HG03025 (cell line): Measurements from ENCODE around the gene CDC42BPA.
"Not testable (repeated sequence)": the region's sequence is repeated elsewhere in the genome, so short reads cannot be mapped to it uniquely, and the experiment has no call there.

Experiments used
- ATAC-seq: cut with Tn5 transposase; IDR thresholded peaks from one replicate; pipeline ENCODE4 v1.9.1; 2021; ENCODE audit warnings: mild to moderate bottlenecking, moderate library complexity; ENCODE audit not compliant: unreplicated experiment, low FRiP score

The CDC42BPA gene

DNA sequence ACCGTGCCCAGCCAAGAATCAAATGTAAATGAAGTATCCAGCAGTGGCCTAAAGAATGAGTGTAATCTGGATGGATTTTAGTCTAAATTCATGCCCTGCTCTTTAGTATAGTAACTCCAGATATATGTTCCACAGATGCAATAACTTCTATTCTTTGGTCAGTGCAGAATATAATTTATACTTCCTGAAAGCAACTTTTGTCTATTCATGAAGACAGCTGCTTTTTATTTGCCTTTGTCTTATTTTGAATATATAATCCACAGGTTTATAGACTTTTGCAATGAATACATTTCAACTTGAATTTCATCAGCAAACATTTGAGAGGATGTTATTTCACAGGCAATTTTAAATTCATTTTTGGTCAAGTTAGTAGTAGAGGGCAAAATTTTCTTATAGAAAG, 54.4 kb downstream of the CDC42BPA start:
- ATAC-seq, result no peak

DNA sequence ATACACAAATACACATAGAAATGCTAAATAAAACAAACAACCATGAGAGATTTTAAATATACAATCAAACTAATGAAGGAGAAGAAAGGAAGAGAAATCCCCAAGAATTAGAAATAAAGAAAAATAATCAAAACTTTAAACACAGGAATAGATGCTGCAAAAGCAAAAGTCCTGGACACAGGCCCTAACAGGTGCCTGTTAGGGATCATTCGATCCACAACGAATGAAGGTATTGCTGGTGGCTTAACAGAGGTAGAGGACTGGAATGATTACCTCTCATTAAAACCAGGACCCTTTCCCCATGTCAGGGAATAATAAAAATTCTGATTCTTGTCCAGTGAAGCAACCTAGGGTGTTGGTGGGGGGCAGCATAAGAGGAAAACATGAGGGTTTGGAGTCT, 56.8 kb downstream of the CDC42BPA start:
- ATAC-seq, result no peak

DNA sequence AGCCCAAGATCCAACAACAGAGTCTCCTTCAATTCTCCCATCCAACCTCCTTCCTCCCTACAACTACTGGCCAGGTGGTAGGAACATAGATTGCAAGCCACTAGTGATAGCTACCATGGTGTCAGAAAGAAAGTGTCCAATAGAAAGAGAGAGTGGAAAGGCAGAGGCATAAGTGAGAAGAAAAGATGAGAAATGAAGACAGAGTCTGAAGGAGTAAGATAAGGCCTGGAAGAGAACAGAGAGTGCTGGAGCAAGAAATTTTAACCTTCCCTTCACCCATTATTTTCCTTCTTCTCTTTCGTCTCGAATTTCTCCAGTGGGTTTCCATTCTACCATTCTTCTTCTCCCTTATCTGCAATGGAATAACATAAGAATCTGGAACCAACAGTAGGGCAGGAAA, 57.9 kb downstream of the CDC42BPA start:
- ATAC-seq, result no peak

DNA sequence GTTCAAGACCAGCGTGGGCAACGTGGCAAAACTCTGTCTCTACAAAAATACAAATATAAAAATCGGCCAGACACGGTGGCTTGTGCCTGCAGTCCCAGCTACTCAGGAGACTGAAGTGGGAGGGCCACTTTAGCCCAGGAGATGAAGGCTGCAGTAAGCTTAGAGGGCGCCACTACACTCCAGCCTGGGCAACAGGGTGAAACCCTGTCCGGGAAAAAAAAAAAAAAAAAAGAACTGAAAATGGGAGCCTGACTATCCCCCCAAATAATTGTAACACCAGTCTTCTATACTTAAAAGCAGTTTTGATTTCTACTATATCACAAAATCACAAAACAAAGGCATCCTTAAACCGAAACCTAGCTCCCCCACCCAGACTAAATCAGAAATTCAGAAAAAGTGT, 60.3 kb downstream of the CDC42BPA start:
- ATAC-seq, result no peak

DNA sequence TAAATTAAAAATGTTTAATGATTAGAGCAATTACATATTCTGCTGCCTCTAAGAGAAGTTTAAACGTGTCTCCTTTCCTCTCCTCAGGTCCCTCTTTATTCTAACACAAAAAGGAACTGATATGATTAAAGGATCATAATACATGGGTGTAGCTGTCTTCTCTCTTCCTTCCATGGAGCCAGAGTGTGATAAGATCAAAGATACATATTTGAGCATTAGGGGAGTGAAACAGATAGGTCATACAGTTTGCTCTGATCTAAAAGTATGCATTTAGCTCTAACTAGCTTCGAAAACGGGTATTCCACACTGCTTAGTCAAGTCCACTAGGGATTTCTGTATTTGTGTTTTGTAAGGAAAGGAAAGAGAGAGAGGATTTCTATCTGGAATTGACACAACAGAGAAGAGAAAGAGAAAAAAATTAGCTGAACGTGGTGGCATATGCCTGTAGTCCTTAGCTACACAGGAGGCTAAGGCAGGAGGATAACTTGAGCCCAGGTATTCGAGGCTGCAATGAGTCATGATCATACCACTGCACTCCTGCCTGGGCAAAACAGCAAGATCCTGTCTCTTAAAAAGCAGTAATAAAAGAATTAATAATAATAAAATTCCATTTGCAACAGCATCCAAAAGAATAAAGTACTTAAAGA, 63.1 kb downstream of the CDC42BPA start:
- ATAC-seq, result no peak

DNA sequence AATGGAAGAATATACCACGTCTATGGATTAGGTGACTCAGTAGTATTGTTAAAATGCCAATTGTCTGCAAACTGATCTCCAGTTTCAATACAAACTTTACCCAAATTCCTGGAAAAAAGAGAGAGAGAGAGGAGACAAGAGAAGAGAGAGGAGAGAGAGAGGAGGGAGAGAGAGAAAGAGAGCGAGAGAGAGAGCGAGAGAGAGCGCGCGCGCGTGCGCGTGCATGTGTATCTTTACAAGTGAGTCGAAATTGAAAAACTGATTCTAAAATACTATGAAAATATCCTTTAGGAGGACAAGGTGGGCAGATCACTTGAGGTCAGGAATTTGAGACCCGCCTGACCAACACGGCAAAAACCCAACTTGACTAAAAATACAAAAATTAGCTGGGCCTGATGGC, 65.2 kb downstream of the CDC42BPA start:
- no peak for ATAC-seq

DNA sequence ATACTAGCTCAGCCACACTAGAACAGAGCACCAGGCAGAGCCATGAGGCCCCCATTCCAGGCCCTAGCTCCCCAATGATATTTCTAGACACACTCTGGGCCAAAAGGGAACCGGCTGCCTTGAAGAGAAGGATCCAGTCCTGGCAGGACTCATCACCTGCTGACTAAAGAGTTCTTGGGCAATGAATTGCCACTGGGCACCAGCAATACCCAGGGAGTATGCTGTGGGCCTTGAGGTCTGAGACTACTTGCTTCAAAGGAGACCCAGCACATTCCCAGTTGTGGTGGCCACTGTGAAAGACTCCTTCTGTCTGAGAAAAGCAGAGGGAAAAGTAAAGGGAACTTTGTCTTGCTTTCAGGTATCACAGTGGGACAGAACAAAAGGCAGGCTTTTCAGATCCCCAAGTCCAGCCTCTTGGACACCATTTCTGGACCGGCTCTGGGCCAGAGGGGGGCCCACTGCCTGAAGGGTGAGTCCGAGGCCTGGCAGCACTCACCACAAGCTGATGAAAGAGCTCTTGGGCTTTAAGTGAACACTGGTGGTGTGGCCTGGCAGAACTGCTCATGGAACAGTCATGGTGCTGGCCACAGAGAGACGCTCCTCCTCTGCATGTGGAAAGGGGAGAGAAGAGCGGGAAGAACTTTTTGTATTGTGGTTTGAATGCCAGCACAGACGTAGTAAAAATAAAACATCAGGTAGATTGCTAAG, 72.5 kb downstream of the CDC42BPA start:
- no peak for ATAC-seq

DNA sequence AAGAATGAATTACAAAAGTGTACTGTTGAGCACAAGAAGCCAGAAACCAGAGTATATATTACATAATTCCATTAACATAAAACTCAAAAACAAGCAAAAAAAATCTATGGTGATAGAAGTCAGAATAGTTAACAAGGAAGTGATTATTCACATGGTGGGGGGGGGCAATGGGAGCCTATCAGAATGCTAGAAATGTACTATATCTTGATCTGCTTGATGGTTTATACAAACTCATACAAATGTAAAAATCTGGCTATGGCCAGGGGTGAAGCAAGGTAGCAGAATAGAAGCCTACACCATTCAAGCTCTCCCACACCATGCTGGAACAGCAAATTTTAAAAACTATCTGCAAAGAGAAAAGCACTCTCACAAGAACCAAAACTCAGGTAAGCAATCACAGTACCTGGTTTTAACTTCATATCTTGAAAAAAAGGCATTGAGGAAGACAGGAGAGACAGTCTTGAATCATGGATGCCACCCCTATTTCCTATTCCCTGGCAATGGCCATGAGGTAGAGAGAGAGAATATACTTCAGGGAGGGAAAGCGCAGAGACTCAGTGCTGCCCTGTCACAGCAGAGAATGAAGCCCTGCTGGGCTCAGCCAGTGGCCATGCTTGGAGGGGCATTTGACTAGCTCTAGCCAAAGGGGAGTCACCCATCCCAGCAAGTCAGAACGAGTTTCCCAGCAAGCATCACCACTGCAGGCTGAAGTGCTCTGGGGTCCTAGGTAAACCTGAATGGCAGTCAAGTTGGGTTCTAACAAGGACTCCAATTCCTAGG, 73.8 kb downstream of the CDC42BPA start:
- no peak for ATAC-seq

DNA sequence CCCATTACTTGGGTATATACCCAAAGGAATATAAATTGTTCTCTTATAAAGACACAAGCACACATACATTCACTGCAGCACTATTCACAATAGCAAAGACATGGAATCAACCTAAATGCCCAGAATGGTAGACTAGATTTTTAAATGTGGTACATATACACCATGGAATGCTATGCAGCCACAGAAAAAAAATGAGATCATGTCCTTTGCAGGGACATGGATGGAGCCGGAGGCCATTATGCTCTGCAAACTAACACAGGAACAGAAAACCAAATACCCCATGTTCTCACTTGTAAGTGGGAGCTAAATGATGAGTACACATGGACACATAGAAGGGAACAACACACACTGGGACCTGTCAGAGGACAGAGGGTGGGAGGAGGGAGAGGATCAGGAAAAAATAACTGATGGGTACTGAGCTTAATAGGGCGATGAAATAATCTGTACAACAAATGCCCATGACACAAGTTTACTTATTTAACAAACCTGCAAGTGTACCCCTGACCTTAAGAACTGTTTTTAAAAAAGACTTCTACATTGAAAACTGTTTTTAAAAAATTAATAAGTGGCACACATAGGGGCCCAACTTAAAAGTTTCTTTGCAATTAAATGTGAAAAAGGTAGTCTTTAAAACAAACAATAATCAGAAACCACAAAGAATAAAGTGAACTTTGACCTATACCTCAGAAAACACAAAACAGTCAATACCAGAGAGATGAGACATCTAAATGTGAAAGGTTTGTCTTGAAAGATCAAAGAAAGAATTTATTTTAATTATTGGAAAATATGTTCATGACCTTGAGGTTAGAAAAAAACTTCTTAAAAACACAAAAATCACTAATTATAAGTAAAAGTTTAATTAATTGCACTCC, 75.2 kb downstream of the CDC42BPA start:
- no peak for ATAC-seq

DNA sequence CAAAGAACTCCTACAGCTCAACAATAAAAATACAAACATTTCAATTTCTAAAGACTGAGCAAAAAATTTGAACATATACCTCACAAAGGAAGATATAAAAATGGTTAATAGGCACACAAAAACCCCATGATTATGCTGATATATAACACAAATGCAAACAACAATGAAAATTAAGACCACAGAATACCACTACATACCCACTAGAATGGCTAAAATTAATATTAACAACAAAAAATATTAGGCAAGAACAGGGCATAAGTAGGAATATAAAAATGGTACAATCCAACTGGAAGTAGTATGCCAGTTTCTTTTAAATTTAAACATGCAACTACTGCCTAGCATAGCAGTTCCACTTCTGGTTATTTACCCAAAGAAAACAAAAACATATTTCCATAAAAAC, 77.3 kb downstream of the CDC42BPA start:
- ATAC-seq, result no peak

DNA sequence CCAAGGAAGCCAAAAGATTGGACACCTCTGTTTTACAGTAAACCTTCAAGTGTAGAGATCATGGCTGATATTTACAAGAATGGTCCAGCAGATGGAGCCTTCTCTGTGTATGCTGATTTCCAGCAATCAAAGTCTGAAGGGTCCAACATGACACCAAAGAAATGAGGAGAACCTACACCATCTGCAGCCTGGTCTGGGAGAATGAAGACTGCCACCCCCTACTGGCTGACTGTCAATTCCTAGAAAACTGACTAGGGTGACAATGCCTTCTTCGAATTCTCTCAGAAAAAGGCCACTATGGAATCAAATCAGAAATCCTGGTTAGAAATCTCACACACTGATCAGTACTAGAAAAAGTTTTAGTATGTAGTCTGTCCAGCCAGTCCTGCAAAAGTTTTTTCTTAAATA, 83.3 kb downstream of the CDC42BPA start:
- no peak for ATAC-seq

DNA sequence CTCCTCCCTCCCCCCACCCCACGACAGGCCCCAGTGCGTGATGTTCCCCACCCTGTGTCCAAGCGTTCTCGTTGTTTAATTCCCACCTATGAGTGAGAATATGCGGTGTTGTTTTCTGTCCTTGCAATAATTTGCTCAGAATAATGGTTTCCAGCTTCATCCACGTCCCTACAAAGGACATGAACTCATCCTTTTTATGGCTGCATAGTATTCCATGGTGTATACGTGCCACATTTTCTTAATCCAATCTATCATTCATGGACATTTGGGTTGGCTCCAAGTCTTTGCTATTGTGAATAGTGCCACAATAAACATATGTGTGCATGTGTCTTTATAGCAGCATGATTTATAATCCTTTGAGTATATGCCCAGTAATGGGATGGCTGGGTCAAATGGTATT, 87.2 kb downstream of the CDC42BPA start:
- ATAC-seq, result not testable (repeated sequence)

DNA sequence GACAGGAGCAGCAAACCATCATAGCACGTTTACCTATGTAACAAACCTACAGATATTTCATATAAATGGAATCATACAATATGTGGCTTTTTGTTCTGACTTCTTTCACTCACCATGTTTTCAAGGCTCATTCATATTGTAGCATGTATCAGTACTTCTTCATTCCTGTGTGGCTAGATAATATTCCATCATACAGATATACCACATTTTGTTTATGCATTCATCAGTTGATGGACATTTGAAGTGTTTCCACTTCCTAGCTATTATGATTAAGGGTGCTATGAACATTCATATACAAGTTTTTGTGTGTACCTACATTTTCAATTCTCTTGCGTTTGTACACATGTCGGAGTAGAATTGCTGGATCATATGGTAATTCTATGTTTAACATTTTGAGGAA, 90.1 kb downstream of the CDC42BPA start:
- no peak for ATAC-seq

DNA sequence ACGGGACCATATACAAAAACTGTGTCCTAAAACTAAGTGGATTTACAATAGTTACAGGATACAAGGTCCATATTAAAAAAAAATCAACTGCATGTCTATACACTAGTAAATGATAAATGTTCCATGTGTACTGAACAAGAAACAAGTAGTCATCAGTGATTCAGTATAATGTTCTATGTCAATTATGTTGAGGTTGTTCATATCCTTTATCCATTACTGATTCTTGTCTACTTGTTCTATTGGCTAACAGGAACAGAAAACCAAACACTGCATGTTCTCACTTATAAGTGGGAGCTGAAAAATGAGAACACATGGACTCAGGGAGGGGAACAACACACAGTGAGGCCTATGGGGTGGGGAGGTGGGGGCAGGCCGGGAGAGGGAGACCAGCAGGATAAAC, 90.5 kb downstream of the CDC42BPA start:
- no peak for ATAC-seq

DNA sequence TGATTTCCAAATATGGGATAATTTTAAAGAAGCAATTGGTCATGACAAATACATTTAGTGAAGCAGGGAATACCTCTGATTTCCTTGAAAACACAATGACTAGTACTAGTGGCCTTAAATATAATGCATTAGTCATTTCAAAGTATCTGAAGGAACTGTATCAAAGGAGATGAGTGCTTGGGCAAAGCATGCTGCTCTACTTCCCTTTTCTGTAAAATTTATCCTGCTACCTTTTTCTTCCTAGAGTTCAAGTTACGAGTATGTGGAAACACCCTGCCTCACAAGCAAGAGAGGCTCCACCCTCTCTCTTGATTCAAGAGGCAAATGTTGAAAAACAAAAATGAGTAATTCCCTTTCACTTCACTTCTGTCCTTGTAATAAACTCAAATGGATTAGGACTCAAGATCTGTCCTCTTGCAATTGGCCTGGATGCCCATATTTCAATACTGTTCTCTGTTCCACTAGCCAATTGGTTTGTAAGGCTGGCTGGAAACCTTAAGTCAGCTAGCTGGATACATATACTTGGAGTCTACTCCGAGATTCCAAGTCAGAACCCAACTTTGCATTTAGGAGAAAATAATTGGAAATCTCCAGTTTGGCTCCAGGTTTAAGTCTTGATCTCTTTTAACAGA, 92.5 kb downstream of the CDC42BPA start:
- ATAC-seq, result no peak

DNA sequence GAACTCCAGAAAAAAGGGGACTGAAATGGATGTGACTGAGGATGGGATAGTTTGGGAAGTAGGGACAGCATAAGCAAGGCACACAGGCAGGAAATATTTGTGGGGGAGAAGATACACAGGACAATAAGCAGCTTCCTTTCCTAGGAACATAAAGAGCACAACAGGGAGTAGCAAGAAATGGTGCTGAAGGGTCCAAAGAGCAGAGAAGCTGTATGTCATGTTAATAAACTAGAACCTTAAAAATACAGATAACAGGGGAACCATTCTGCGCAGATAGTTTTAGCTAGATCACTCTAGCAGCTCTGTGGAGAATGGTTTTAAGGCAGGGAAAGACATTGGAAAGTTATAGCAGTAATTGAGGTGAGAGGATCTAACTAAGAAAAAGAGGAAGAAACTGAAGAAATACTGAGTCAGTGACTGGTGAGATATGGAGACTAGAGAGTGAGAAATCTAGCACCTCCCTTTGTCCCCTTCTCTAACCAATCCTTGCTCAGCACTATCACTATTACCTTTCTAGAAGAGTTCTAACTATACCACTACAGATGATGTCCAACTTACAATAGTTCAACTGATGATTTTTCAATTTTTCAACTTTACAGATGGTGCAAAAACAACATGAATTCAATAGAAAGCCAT, 95.0 kb downstream of the CDC42BPA start:
- no peak for ATAC-seq

DNA sequence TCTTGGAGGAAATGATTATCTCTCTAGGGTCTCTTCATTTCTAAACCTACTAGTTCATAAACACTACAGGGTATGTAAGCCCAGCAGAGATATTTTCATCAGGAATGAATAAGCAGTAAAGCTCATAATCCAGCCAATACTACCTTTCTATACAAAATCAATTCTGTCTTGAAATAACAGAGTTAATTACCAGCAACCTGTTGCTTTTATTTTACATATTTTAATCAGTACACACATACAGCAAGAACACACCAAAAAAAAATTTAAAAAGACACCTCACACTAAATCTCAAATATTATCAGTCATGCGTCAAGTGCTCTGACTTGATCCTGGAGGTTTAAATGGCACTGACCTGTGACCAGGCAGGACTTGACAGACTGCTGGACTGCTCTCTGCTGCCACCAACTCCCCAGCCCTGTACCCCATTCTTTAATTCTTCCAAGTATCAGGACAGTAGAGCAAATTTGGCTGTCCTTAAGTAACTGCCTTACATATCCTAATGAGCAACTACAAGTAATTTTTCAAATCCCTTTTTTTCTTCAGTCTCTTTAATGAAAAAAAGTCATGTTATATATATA, 98.5 kb downstream of the CDC42BPA start:
- ATAC-seq, result no peak

DNA sequence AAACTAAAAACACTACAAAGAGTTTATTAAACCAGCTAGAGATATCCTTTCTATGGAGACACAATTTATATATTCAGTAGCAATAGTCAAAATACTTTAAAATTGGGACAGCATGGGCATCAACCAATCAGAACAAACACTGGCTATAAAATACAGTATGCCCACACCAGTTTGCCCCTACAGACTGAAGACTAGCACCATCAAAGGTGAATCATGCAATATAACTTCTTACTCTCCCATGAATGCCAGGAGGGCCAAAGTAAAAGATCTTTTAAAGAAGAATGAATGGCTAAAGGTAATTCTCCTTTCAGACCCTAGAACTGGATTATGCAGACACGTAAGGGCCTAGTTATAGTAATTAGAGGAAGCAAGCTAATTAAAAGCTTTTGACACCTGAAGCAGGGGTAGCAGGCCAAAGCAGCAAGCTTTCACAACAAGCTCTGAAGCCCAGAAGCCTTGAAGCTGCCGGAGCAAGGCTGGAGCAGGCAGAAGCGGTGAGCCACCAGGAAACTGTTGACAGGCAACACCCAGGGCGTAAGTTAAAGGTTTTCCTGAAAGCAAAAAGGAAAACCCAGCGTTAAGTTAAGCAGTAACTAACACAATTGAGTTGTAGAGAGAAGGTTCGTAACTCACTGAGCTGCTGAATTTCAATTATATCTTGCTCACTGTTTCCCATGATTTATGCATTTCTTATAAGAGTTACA, 99.3 kb downstream of the CDC42BPA start:
- no peak for ATAC-seq
